HG02642 (cell line): ENCODE data around the gene IQGAP2.
"Not testable (repeated sequence)": the region's sequence is repeated elsewhere in the genome, so short reads cannot be mapped to it uniquely, and the experiment has no call there.

Experiments
- ATAC-seq: cut with Tn5 transposase; IDR thresholded peaks from one replicate; pipeline ENCODE4 v1.9.1; 2021; ENCODE audit warnings: mild to moderate bottlenecking; ENCODE audit not compliant: unreplicated experiment, poor library complexity

The IQGAP2 gene

DNA sequence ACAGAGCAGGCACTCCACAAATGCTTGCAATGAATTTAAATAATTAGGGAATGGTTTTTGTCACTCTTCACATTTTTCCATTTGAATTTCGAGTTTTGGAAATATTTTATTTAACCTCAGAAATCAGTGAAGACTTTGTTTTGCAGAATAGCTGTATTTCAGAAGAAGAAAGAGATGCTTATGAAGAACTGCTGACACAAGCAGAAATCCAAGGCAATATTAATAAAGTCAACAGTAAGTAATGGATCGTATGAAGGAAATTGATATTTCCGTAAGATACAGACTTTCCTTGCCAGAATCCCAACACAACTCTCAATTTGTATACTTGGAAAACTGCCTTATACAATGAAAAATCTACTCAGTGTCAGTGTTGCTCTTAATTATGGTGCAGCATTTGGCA, 189.6 kb downstream of the IQGAP2 start:
- ATAC-seq, result no peak

GRCh38 chr5:76594107-76594506, 191.0 kb downstream of the IQGAP2 start:
- no peak for ATAC-seq

DNA sequence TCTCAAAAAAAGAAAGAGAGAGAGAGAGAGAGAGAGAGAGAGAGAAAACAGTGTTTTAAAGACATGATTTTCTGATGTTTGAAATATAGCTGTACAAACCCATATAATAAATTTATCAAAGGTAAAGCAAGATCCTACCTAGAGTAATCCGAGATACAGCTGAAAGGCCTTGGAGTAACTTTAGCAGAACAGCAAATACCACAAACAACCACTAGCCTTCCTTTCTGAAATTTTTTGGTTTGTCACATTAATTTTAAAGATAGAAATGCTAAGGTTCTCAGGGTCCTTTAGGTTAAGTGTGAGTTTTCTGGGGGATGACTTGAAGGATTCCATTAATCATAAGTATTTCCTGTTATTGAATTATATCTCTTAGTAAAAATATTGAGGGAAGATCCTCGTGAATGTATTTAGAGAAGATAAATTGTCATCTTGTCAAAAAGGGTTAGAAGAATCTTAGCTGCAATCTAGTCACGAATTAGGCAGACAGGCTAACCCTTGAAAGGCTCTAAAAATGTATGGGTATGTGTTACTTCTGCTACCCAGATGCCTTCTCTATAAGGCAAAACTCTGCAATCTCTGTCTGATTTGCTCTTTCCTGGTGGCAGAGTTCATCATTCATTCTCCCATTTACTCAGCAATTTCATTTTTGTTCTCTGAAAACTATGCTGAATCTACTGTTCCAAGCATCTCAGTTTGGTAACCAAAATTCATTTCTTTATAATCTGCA, 192.8 kb downstream of the IQGAP2 start:
- no peak for ATAC-seq

DNA sequence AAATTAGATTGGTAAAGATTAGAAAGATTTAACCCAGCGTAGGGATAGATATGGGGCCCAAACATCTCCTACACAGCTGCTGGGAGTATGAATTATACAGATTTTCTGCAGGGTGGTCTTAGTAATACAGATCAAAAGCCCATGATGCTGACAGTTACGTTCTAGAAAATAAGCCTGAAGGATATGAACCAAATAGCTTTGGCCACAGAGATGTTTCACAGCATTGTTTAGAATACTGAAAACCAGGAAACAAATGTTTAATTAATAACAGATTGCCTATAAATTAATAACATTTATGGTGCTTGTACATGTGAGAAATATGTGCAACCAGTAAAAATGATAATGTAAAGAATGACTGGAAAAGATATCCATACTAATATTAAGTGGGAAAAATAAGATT, 195.4 kb downstream of the IQGAP2 start:
- ATAC-seq, result no peak

- ATAC-seq, result no peak
These were observed 197.6 kb downstream of the IQGAP2 start for GRCh38 chr5:76600716-76601115.

- no peak for ATAC-seq
These were observed 198.4 kb downstream of the IQGAP2 start for GRCh38 chr5:76601470-76601869.

DNA sequence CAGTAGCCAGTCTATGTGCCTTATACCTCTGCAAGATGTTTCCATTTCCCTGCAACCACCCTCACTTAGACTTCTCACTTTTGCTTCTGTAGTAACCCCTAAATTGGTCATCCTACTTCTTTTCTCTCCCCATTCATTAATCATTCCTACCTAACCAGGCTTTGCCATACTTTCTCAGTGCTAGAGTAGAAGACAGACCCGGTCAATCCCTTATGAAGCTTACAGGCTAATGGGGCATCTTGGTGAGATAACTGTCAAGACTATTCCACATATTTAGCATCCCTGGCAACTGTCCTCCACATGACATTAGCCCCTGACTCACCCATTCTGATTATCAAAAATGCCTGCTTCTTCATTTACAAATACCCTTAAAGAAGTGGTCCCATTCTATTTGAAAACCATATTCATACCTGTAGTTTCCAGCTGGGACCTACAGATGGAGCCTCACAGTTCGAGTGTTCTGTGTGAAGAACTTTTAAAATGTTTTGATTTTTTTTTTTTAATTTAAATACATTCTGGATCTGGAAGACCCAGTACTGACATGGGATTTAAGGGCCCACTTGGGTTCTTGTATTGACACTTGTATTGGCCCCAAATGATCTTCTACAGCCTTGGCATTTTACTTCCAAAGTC, 199.1 kb downstream of the IQGAP2 start:
- no peak for ATAC-seq

DNA sequence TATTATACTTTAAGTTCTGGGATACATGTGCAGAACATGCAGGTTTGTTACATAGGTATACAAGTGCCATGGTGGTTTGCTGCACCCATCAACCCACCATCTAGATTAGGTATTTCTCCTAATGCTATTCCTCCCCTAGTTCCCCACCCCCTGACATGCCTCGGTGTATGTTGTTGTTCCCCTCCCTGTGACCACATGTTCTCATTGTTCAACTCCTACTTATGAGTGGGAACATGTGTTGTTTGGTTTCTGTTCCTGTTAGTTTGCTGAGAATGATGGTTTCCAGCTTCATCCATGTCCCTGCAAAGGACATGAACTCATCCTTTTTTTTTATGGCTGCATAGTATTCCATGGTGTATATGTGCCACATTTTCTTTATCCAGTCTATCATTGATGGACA, 200.9 kb downstream of the IQGAP2 start:
- not testable (repeated sequence) for ATAC-seq

DNA sequence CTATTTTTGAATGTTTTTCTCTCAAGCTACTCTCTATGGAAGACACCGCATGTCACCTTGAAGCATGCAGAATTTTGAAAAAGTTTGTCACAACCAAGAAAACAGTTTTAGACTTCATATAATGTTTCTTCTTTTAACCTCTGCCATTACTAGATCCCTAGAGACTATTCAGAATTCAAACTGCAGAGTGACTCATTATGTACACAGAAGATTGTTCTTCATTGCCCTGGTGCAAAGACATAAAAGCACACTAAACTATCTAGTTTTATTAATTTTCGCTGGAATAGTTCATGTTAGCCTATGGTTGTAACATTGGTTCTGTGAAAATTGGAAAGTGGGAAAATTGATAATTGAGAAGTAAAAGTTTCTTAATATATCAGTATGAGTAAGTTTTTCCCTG, 201.8 kb downstream of the IQGAP2 start:
- no peak for ATAC-seq

DNA sequence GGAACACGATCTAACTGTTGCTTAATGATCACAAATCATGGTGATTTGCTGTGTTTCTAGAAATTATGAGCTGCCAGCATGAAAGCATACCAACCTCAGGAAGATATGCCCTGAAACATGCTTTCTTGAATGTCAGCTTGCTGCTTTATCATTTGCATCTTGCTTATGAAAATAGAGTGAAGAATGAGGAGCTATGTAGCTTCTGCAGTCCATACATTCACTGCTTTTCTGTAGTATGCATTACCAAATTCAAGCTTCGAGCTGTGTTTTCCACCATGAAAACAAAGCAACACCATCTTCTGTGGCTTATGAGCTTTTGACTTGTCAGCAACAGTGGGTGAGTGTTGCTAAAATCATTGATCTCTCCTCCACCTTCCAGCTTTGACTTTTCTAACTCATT, 203.6 kb downstream of the IQGAP2 start:
- ATAC-seq, result peak; percentile 38

- ATAC-seq, result peak; percentile 48
These were observed 204.3 kb downstream of the IQGAP2 start for GRCh38 chr5:76607353-76607871.

- ATAC-seq, result no peak
These were observed 205.7 kb downstream of the IQGAP2 start for GRCh38 chr5:76608833-76609232.

GRCh38 chr5:76610196-76610595, 207.1 kb downstream of the IQGAP2 start:
- ATAC-seq, result no peak

DNA sequence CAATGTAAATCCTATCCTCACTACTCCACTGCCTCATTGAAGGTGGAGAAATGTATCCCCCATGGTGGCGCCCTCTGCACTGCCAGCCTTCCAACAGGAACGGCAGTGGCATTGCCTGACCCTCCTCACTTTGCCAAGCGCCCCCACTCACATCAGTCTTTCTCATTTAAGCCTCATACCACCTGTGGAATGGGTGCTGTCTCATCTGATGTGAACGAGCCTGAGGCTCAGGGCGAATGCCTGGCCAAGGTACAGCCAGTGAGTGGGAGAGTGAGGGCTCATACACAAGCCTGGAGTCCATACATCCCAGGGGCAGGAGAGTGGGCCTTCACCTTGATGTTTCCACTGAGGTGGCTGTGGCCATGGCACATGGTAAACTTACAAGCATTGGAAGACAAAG, 209.9 kb downstream of the IQGAP2 start:
- ATAC-seq, result no peak

DNA sequence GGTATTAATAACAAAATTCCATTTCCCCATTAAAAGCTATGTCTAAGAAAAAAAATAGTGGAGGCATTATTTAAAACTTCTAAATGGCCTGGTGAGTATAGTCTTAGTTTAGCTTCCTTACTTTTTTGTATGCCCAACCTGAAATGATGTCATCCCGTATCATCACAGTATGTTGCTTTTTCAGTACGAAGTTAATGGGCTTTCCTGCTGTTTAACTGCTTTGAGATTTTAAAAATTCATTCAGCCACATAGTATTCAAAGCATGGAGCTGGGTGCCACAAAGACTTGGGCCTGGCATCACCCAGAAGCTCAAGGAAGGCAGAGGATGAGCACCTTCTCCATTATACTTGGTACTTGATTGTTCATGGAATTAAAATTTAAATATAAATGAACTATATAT, 212.7 kb downstream of the IQGAP2 start:
- ATAC-seq, result no peak

DNA sequence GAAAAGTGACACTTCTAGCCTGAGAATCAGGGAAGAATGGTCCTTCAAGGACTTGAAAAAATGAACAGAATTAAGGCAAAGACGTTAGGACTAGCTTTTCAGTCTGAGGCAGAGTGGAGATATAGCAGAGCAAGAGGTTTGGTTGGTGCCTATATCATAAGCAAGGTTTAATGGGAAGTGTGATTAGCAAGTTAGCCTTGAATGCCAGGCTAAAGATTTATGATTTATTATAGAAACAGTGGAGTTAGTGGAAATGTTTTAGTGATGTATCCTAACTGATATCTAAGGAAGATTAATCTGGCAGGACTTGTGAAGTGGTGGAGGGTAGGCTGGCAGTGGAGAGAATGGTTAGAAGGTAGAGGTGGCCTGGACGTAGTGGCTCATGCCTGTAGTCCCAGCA, 213.1 kb downstream of the IQGAP2 start:
- ATAC-seq, result no peak

GRCh38 chr5:76617229-76617628, 214.1 kb downstream of the IQGAP2 start:
- ATAC-seq, result no peak

GRCh38 chr5:76617675-76618074, 214.6 kb downstream of the IQGAP2 start:
- no peak for ATAC-seq

GRCh38 chr5:76620166-76620565, 217.1 kb downstream of the IQGAP2 start:
- no peak for ATAC-seq

DNA sequence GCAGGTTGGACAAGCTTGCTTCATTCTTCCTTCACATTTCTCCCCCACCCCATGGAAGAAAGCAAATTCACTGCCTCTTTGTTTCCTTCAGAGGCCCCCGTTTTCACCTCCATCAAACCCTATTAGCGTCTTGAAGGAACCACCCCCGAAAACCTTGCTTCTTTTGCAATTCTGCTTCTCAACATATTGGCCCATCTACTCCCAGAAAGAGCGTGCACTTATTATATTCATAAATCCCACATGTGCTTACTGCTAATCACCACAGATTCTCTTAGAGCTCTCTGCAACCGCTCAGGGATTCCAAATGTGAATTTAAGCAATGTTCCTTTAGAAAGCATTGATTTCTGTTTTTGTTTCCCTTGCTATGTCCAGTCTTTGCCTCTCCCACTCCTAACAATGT, 219.0 kb downstream of the IQGAP2 start:
- ATAC-seq, result no peak

- ATAC-seq, result no peak
These were observed 220.0 kb downstream of the IQGAP2 start, which contains the start of gene F2RL2 for GRCh38 chr5:76622973-76623596. Gene F2RL2 (minus strand): TSS chr5:76623403. CDS start chr5:76623230, 173 bp downstream.
